WTC11 (cell line): ENCODE results near the gene MYL10. TPM values are rescaled to one million over a fixed set of nuclear protein-coding genes. Genes with fewer than 3 reads are reported as not detected.

Source experiments
- ATAC-seq: fragments of 200-7000 bp; cut with Tn5 transposase; 2 replicates; pipeline ENCODE4 v1.10.0; 2021; ENCODE audit warnings: mild to moderate bottlenecking, moderate library complexity
- CTCF ChIA-PET: fragments of 300-600 bp; sonication (Branson Sonifier 250); formaldehyde crosslinking; loops from one replicate; lab custom pipeline; 2021; ENCODE audit warnings: antibody characterized with exemption; lab: Charles Lee
- POLR2A ChIA-PET: fragments of 350-600 bp; sonication (Branson Sonifier 250); formaldehyde crosslinking; loops from one replicate; lab custom pipeline; 2021; ENCODE audit warnings: antibody characterized with exemption; lab: Charles Lee
- DNase-seq: peaks from one replicate; pipeline ENCODE4 v3.0.0; 2021; ENCODE audit warnings: low spot score
- H3K27ac Mint-ChIP-seq: 2 replicates; pipeline ENCODE4 v1.8.0; 2021; ENCODE audit warnings: mixed read lengths
- H3K27me3 Mint-ChIP-seq: 2 replicates; pipeline ENCODE4 v1.8.0; 2021; ENCODE audit warnings: low read depth, mild to moderate bottlenecking, moderate library complexity, mixed read lengths
- H3K36me3 Mint-ChIP-seq: 2 replicates; pipeline ENCODE4 v1.8.0; 2021; ENCODE audit warnings: mixed read lengths
- H3K4me1 Mint-ChIP-seq: 2 replicates; pipeline ENCODE4 v1.8.0; 2022; ENCODE audit warnings: mixed read lengths
- H3K4me3 Mint-ChIP-seq: 2 replicates; pipeline ENCODE4 v1.8.0; 2021; ENCODE audit warnings: mild to moderate bottlenecking, moderate library complexity, mixed read lengths
- H3K9me3 Mint-ChIP-seq: 2 replicates; pipeline ENCODE4 v1.8.0; 2021; ENCODE audit warnings: mixed read lengths
- ATF1 ChIP-seq: sonication (generic); formaldehyde crosslinking; IDR thresholded peaks from 2 replicates; pipeline ENCODE4 v1.8.1; 2023; ENCODE audit warnings: mild to moderate bottlenecking, moderate library complexity, missing genetic modification reagents
- ATF6 ChIP-seq: sonication (generic); formaldehyde crosslinking; IDR thresholded peaks from 2 replicates; pipeline ENCODE4 v1.8.1; 2023; ENCODE audit warnings: mild to moderate bottlenecking, missing genetic modification reagents
- CREB1 ChIP-seq: sonication (generic); formaldehyde crosslinking; IDR thresholded peaks from 2 replicates; pipeline ENCODE4 v1.8.0; 2023; ENCODE audit warnings: mild to moderate bottlenecking, missing genetic modification reagents
- E2F5 ChIP-seq: sonication (generic); formaldehyde crosslinking; IDR thresholded peaks from 2 replicates; pipeline ENCODE4 v1.8.1; 2022; ENCODE audit warnings: mild to moderate bottlenecking, moderate library complexity, missing genetic modification reagents
- ELF4 ChIP-seq: sonication (generic); formaldehyde crosslinking; IDR thresholded peaks from 2 replicates; pipeline ENCODE4 v1.8.1; 2022; ENCODE audit warnings: low read depth, mild to moderate bottlenecking, moderate library complexity, missing genetic modification reagents
- GRHL2 ChIP-seq: fragments of 250-450 bp; sonication (Bioruptor Pico); IDR thresholded peaks from 2 replicates; pipeline ENCODE4 v1.8.0; 2022; ENCODE audit warnings: mild to moderate bottlenecking, moderate library complexity; ENCODE audit not compliant: insufficient replicate concordance, severe bottlenecking
- HMGXB4 ChIP-seq: sonication (generic); formaldehyde crosslinking; IDR thresholded peaks from 2 replicates; pipeline ENCODE4 v1.8.1; 2023; ENCODE audit warnings: mild to moderate bottlenecking, moderate library complexity, missing genetic modification reagents
- IRF1 ChIP-seq: sonication (generic); formaldehyde crosslinking; IDR thresholded peaks from 2 replicates; pipeline ENCODE4 v1.8.0; 2023; ENCODE audit warnings: missing genetic modification reagents
- KAT7 ChIP-seq: sonication (generic); formaldehyde crosslinking; IDR thresholded peaks from 2 replicates; pipeline ENCODE4 v1.8.1; 2023; ENCODE audit warnings: missing genetic modification reagents, mild to moderate bottlenecking, borderline replicate concordance
- NFATC4 ChIP-seq: fragments of 250-450 bp; sonication (Bioruptor Pico); IDR thresholded peaks from 2 replicates; pipeline ENCODE4 v1.9.0; 2021; ENCODE audit warnings: mild to moderate bottlenecking
- NFE2L1 ChIP-seq: sonication (generic); formaldehyde crosslinking; IDR thresholded peaks from 2 replicates; pipeline ENCODE4 v1.8.1; 2023; ENCODE audit warnings: missing genetic modification reagents
- NR2C2 ChIP-seq: sonication (generic); formaldehyde crosslinking; IDR thresholded peaks from 2 replicates; pipeline ENCODE4 v1.8.0; 2022; ENCODE audit warnings: mild to moderate bottlenecking, missing genetic modification reagents
- NR3C1 ChIP-seq: sonication (generic); formaldehyde crosslinking; conservative IDR thresholded peaks from 2 replicates; pipeline ENCODE4 v1.8.1; 2023; ENCODE audit warnings: low read depth, mild to moderate bottlenecking, missing genetic modification reagents
- OVOL2 ChIP-seq: fragments of 250-450 bp; sonication (Bioruptor Pico); IDR thresholded peaks from 2 replicates; pipeline ENCODE4 v1.9.0; 2021; ENCODE audit warnings: mild to moderate bottlenecking, borderline replicate concordance
- PREB ChIP-seq: sonication (generic); formaldehyde crosslinking; IDR thresholded peaks from 2 replicates; pipeline ENCODE4 v1.8.1; 2022; ENCODE audit warnings: mild to moderate bottlenecking, missing genetic modification reagents, moderate library complexity, borderline replicate concordance
- RELA ChIP-seq: sonication (generic); formaldehyde crosslinking; IDR thresholded peaks from 2 replicates; pipeline ENCODE4 v1.8.1; 2022; ENCODE audit warnings: missing genetic modification reagents, mild to moderate bottlenecking, borderline replicate concordance
- SMAD3 ChIP-seq: sonication (generic); formaldehyde crosslinking; IDR thresholded peaks from 2 replicates; pipeline ENCODE4 v1.8.0; 2022; ENCODE audit warnings: missing genetic modification reagents, mild to moderate bottlenecking, borderline replicate concordance
- USF1 ChIP-seq: sonication (generic); formaldehyde crosslinking; IDR thresholded peaks from 2 replicates; pipeline ENCODE4 v1.8.0; 2022; ENCODE audit warnings: mild to moderate bottlenecking, missing genetic modification reagents
- ZNF263 ChIP-seq: sonication (generic); formaldehyde crosslinking; IDR thresholded peaks from 2 replicates; pipeline ENCODE4 v1.8.1; 2022; ENCODE audit warnings: low read depth, mild to moderate bottlenecking, moderate library complexity, missing genetic modification reagents
- total RNA-seq: library from RNA; stranded (reverse); gene quantifications from 3 replicates; pipeline ENCODE4 v1.2.3, GENCODE V29; 2021

Gene MYL10
- total RNA-seq, 1 experiment from 2014 or later, result not detected

- H3K27ac Mint-ChIP-seq, result no peak overlapping the region
- no peak; the same call in 1 of the 2 replicates for ATAC-seq
- CTCF ChIA-PET, result interaction anchor here (0.6 to 0.9 kb wide), 3 partner anchors 28 to 837 kb away, joined by 3 to 5 read pairs (median 4); no protein-coding TSS in a partner anchor
- TF ChIP-seq NR2C2 (CRISPR knock-in tag) (no peak), GRHL2 (CRISPR knock-in tag) (no peak)
- no peak for DNase-seq
- H3K36me3 Mint-ChIP-seq, result 0 out of 2 replicates have a peak, but pooled peaks cover 4% of the 10 kb centered on the region
- no peak overlapping the region for H3K4me3 Mint-ChIP-seq
- peaks cover 11% of the 10 kb centered on the region for H3K4me1 Mint-ChIP-seq
- POLR2A ChIA-PET, result no interaction called here
- H3K27me3 Mint-ChIP-seq, result no peaks in the 10 kb centered on the region; the same call in 1 of the 2 replicates
- peaks cover 15% of the 10 kb centered on the region for H3K9me3 Mint-ChIP-seq
Measured at GRCh38 chr7:101630591-101630990, 1.5 kb upstream of the MYL10 start.

- Mint-ChIP-seq H3K4me3 (no peak overlapping the region), H3K27ac (no peak overlapping the region), H3K27me3 (no peaks in the 10 kb centered on the region; the same call in 1 of the 2 replicates)
- POLR2A ChIA-PET, result no interaction called here
- DNase-seq (no peak), ATAC-seq (no peak)
- no peak for TF ChIP-seq PREB (CRISPR knock-in tag)
- no peak for TF ChIP-seq ELF4 (CRISPR knock-in tag)
- no peak for TF ChIP-seq NFATC4 (CRISPR knock-in tag)
- no peak for TF ChIP-seq NFE2L1 (CRISPR knock-in tag)
- no peak for TF ChIP-seq RELA
- TF ChIP-seq OVOL2 (CRISPR knock-in tag), result no peak
- no peak for TF ChIP-seq CREB1
- TF ChIP-seq ATF1 (CRISPR knock-in tag), result no peak
- no peak for TF ChIP-seq ATF6 (CRISPR knock-in tag)
- no peak for TF ChIP-seq SMAD3 (CRISPR knock-in tag)
- no peak for TF ChIP-seq NR3C1
- TF ChIP-seq HMGXB4 (CRISPR knock-in tag), result no peak
- TF ChIP-seq IRF1 (CRISPR knock-in tag), result no peak
- no peak for TF ChIP-seq E2F5 (CRISPR knock-in tag)
- no peak for TF ChIP-seq KAT7 (CRISPR knock-in tag)
- TF ChIP-seq ZNF263 (CRISPR knock-in tag), result no peak
- TF ChIP-seq USF1 (CRISPR knock-in tag), result no peak
- TF ChIP-seq, all 79 proteins: peak for 0
- H3K9me3 Mint-ChIP-seq, result peaks cover 11% of the 10 kb centered on the region
- H3K36me3 Mint-ChIP-seq, result 0 out of 2 replicates have a peak, but pooled peaks cover 4% of the 10 kb centered on the region
- CTCF ChIA-PET, result no interaction called here
- H3K4me1 Mint-ChIP-seq, result peaks cover 21% of the 10 kb centered on the region
Measured at GRCh38 chr7:101628522-101628921, 574 bp downstream of the MYL10 start.
